ENCODE measurements around the gene UBE2V1.

GRCh38 chr20:50149481-50150254 lies 36.7 kb upstream of the UBE2V1 start:
- no peak for TF ChIP-seq POLR2AphosphoS5 (IDR thresholded peaks at IDR 0.05)
- TF ChIP-seq CTCF (IDR thresholded peaks at IDR 0.05) = no peak
- no peak for TF ChIP-seq POLR2A (IDR thresholded peaks at IDR 0.05)
